Measurements from ENCODE around the gene NT5C3A.
"Not testable (repeated sequence)": the region's sequence is repeated elsewhere in the genome, so short reads cannot be mapped to it uniquely, and the experiment has no call there.

The NT5C3A gene

DNA sequence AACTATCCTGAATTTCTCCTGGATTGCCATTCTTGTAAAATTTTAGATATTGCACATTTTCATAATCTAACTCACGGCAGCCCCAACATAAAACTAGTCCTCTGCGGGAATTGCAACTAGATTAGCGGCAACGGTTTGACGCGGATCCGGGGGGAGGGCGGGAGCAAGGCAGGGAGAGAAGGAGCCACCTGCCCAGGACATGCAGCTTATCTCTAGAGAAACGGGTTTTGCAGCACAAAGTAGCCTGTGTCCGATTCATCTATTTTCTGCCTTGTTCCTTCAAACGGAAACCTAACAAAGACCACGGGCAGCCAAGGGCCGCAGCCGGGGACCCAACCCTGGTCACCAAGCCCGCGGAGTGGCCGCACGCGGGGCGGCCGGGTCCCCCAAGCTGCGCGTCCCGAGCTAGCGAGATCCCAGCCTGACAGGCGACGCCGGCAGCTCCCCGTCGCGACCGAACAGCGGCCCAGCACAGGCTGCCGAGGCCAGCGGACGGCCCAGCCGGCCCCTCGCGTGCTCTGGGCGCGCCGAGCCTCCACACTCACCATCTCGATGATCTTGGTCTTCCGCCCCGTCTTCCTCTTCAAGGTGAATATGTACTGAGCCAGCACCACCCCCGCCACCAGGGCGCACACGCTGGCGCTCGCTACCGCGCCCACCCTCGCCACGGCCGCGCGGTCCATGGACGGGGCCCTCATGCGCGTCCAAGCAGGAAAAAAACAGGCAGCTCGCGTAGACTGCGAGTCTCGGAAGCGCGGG is at the start of gene NT5C3A:
Gene NT5C3A, minus strand, starts transcription at position 754 of the 759 bp plus-strand sequence. Its CDS starts 71 bp downstream, at position 683.
- DNase-seq: no peak

DNA sequence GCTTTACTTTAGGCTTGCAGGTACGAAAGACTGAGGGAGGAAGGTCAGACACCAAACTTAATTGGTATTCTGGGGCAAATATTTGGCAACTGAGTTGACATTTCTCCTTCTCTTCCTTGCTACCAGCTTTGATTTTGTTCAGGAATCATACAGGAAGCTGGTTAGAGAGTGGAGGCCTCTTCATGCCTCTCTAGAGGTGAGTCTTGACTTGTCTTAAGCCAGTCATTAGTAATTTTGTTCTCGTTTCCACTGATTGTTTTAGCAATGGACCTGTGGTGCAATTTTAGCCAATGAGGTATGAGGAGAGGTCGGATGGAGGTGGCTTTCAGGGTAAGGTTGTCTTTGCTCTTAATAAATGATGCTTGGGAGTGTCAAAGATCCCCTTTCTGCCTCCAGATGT is 49.0 kb upstream of the NT5C3A start:
- no peak for DNase-seq

DNA sequence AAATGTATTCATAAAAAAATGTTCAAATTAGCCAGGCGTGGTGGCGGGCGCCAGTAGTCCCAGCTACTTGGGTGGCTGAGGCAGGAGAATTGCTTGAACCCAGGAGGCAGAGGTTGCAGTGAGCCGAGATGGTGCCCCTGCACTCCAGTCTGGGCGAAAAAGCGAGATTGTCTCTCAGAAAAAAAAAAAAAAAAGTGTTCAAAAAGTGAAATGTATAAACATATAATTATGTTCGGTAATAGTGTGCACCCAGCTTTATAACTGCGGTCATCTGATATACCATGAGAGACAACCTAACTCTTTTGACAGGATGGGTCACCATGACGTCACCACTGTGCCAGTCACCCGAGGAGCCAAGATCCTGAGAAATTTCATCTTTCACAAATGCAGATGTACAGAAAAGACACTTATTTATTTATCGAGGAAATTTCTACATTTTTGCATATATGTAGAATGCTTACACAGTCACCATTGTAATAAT is 47.2 kb upstream of the NT5C3A start:
- no peak for DNase-seq

DNA sequence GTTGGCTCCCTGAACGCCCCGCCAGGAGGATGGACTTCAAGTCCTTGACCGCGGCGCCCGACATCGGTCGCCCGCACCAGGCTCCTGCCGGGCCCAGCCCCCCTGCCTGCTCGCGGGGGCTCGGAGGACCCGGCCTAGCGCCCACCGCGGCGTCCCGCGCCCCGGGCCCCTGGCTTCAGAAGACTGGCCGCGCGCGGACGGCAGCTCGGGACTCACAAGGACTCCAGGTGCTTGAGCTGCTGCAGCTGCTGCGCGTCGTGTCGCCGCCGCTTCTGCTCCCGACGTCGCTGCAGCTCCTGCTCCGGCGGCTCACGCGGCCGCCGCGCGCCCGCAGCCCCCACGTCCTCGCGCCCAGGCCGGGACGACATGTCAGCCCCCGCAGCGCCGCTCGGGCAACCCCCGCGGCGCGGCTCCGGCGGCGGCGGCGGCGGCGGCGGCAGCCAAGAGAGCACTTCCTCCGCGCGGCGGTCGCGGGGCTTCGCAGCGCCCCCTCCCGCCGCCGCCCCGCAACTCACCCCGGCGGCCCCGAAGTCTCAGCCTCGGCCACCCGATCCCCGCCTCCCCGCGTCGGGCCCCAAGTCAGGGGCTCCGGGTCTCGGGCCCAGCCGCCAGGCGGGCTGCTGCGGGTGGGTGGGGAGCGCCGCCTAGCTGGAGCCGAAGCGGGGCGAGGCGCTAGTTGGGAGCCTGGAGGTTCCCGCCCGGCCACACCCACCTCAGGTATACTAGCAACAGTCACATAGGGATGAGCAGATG is 46.6 kb upstream of the NT5C3A start, which contains the start of gene RP9:
Gene RP9, minus strand, starts transcription at position 400 of the 753 bp plus-strand sequence. Its CDS starts 32 bp downstream, at position 368.
- DNase-seq: no peak

DNA sequence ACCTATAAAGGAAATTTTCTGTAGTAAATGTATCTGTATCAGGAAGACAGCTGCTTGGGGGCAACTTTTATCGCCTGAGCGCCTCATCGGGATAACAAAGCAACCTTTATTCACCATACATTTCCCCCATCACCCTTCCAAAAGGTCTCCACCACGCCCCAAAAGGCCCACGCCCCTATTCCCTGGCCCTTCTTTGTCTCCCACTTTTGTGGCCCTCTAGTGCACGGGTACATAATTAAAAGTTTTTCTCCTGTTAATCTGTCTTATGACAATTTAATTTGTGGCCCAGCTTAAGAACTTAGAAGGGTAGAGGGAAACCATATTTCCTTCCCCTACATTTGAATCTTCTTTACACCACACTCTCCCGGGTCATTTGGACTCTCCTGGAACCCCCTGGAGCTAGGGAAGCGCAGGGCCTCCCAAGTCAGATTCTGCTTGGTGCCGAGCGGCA is 46.0 kb upstream of the NT5C3A start:
- DNase-seq: no peak

DNA sequence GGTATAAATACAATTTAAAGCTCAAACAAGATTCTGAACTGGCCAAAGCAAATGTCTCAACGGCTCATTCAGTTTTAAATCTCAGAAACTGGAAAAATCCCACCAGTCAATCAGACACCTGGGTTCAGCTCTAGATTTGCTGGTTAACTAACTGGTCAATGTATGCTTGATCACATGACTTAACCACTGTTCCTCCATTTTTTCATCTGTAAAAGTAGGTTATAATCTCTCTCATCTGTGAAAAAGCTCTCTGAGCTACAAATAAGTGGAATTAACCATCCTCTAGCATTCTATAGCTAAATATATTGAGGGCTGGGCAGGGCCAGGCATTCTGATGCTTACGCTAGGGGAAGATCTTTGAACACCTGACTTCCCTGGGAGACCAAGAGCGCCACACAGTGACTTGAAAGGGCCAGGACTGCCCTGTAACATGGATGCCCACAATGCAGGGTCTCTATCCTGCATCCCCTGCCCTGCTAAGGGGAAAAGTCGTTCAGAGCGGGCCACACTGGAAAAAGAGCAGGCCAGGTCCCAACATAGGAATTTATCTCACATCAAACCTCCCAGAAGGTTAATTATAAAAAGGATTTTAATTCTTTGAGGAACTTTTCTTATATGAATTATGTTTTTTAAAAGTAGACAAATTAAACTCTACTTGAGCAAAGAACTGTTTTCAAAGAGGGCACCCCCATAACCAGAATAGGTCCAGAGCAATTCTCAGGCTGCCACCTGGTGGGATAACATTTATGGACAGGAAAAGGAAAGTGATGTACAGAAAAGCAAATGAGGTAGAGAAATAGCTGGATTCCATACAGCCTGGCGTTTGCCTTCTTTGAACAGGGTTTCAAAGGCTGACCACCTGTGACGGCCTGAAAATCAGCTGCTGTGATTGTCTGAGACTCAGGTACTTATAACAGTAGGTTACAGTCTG is 44.8 kb upstream of the NT5C3A start:
- no peak for DNase-seq

DNA sequence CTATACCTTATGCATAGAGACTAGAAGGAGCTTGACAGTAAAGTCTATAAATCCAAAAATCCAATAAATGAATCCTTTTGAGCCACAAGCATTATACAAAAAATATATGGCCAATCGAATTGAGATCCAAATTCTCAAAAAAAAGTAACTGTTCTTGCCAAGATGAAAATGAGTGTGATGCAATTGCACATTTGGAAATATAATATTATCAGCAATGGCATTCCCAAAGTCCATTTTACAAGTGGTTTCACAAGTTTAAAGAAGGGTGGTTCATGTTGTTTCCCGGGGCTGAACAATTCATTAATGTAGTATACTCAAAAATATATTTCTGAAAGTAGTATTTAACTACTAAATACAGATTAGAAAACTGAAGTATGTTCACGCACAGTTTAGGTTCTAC is 39.3 kb upstream of the NT5C3A start:
- no peak for DNase-seq

DNA sequence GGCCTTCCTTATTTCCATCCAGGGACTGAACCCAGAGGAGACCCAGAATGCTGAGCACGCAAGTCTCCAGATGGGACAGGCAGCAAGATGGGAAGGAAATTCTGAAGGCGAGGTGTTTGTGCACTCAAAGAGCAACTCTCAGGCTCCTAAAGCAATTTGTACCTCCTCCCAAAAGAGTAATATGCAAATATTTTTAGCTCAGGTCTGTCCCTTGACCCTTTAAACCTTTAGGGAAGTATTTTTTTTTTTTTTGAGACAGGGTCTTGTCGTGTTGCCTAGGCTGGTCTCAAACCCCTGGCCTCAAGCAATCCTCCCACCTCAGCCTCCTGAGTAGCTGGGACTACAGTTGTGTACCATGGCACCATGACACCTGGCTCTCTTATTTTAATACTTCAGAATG is 38.2 kb upstream of the NT5C3A start:
- DNase-seq: no peak

DNA sequence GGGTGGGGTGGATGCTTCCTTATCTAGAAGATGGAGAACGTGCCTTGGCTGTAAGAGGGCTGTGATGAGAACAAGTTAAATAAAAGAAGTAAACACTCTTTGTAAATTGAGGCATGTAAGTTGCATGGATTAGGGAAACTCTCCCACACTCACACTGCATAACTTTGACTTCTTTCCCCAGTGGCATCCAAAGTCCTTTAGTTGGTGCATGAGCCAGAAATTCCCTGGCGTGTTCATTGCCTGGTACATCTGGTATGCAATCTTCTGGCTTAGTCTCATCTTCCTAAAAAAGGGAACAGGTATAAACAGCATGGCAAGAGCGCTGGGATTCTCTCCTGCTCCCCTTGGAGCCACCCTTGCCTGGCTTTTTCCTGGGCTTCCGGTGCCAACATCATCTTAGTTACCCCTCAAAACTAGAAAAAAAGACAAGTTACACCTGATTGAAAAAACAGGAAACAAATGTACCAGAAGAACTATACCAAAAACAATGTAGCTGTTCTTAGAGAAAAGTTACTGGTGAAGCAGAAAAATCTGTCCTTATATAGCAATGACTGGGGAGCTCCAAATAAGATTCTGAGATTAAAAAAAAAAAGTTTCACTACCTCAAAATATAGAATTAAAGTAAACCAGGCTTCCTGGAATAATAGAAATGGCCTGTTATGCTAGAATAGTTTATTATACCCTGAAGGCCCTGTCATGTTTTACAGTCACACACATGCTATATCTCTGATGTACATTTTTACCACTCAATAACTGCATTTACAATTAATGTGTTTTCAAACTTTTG is 36.8 kb upstream of the NT5C3A start:
- no peak for DNase-seq

DNA sequence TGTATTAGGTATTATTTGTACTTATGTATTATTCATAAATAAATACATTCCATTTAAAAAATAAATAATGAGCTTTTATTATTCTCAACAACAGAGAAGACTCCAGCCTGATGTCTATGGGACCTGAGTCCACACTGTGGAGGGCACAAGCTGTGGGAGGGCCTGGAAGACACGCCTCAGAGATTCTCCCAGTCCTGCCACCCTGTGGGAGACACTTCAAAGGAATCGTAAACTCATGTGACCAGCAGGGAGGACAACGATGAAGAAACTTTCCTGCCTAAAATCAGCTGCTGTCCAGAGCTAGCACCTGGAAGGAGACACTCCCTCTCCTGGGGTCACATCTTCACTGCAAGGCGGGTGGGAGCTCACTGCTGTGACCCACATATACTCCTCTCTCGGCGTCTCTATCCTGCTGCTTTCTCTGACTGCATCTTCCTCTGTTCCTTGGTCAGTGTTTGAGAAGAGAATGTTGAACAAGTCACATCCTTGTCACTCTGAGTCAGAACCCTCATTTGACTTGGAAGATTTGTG is 32.2 kb upstream of the NT5C3A start:
- not testable (repeated sequence) for DNase-seq

DNA sequence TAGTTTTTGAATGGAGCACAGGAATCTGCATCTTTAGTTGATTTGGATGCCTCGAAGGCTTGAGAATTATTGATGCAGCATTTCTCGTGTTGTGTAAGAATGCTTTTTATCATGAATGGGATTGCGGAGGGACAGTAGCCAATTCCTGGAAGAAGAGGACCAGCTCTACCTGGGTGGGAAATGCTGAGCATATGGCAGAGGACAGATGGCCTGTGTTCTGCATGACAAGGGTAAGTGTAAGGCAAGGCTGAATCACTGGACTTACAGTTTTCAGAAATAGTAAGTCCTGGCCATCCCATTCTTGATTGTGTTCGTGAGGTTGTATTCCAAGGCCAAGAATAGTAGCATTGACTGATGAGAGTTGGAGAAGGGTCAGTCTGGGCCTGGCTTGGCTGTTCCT is 30.7 kb upstream of the NT5C3A start:
- no peak for DNase-seq

DNA sequence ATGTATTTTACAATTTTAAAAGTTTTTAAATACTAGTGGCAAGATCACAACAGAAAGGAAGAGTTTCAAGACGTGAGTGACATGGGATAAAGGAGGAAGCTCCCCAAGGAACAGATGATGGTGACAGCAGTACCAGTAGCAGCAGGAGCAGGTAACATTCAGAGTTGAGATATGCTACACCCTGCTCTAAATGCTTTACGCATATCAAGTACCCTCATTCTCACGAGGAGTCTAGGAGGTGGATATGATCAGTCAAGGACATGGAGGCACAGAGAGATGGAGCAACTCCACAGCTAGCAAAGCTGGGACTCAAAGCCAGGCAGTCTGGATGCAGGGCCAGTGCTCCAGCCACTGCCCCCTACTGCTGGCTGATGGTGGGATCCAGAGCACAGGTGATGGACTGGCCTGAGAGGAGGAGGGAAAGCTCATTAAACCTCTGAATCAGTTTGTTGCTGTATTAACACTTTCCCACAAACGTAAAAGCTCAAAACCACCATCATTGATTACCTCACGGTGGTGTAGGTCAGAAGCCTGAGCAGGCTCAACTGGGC is 29.1 kb upstream of the NT5C3A start:
- DNase-seq: no peak

DNA sequence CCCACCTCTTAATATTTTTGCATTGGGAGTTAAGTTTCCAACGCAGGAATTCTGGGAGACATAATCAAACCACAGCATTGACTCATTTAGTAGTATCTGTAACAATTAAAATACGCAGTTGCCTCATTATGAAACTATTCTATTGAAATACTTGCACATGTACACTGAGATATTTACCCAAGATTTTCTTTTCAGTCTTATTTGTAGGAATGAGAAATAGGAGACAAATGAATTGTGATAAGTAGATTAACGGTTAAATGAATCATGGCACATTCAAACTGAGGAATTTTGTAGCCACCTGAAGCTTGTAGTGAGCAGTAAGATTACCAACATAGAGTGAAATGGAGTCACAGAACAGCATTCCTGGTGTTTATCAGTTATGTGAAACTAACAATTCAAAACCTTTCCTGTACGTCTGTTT is 28.5 kb upstream of the NT5C3A start:
- DNase-seq: no peak

DNA sequence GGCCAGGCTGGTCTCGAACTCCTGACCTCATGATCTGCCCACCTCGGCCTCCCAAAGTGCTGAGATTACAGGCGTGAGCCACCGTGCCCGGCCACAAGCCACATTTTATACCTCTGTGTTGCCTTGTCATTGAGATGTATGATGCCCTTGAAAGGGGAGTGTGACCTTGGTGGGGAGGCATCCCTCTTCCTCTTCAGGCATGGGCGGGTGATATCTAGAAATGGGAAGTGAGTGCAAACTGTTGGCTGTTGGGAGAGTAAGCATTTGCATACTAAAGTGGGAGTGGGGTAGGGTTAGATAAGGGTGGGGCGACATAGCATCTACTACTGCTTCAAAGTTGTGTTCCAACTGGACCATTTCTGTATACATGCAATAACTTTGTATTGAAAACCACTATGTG is 26.6 kb upstream of the NT5C3A start:
- no peak for DNase-seq

DNA sequence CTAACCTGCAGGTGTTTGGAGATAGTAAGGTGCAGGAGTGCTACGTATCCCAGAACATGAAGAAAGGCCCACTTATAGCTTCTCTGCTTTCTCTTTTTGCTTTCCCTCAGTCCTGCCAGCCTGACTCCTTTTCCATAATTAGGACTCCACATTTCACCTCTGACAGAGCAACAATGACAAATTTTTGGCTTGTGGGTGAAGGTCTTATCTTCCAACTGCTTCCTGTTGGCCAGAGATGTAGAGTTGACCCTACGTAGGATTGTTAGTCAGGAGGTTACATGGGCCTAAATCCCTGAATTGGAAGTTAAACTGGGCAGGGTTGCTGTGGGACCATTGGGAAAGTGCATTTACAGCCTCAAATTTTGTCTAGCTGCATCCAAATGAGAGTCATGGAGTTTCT is 25.3 kb upstream of the NT5C3A start:
- no peak for DNase-seq

DNA sequence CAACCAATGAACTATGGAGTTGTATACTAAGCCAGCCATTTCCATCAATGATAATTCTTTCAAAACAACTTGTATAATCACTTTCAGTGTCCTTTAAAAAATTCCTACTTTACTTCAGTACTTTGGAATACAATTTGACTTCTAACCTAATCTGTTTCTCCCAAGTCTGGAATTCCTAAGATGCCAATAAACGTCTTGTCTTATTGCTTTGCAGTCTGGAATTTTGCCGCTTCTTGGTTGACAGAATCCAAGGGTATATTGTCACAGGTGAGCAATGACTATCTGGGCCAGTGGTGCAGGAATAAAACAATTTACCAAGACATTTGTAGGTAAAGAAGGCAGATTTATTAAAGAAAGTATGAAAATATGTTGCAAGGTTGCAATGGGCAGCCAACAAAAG is 24.8 kb upstream of the NT5C3A start:
- DNase-seq: no peak

DNA sequence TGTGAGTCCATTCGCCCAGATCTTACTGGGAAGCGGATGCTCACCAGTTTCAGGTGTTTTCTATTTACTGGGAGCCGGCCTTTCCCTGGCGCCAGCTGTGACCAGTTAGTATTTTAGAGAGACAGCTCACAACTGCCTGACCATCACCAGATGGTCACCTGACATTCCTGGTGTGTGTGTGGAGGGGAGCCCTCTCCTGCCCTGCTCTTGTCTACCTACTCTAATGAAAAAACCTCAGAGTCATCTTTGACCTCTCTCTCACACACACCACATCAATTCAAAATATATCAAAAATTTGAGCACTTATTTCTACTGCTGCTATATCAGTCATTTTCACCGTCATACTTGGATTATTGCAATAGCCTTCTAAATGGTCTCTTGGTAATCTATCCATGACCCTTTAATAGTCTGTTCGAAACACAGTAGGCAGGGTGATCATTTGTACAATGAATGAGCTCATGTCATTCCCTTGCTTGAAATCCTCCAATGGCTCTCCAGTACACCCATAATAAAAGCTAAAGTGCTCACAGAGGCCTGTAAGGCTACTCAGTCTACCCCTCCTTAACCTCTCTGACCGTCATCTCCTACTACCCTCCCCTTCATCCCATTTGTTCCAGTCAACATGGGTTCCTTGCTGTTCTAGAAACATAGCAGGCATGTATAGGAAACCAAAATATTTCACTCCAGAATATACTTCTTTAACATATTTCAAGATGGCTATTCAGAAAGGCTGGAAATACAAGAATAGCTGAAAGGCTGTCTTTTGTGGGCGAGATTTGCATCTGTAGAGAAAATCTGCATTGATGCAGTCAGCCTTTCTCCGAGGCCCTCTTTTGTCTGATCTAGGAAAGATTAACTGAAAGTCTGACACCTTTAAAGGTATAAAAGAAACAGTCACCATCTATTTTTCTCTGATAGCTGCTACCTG is 17.5 kb upstream of the NT5C3A start:
- no peak for DNase-seq

DNA sequence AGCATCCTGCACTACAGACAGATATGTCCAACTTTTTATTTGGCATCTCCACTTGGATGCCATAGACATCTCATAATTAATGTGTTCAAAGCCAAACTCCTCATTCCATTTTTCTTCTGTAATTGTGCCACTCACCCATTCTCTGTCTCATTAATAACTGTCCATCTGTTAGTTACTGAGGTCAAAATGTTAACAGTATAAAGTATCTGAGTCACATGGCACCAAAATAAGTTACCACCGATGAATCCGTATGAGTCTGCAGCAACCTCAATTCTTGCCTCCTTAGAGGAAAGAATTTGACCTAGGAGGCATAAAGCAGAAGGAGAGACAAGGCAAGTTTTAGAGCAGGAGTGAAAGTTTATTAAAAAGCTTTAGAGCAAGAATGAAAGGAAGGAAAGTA is 16.5 kb upstream of the NT5C3A start:
- DNase-seq: no peak

DNA sequence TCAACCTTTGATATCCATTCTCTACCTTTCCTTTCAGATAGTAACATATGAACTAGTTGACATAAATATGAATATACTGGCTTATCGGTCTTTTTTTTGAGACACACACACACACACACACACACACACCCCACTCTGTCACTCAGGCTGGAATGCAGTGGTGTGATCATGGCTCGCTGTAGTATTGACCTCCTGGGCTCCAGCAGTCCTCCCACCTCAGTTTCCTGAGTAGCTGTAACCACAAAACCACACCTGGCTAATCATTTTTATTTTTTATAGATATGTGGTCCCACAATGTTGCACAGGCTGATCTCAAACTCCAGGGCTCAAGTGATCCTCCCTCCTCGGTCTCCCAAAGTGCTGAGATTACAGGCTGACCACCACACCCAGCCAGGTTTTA is 14.2 kb upstream of the NT5C3A start:
- no peak for DNase-seq

DNA sequence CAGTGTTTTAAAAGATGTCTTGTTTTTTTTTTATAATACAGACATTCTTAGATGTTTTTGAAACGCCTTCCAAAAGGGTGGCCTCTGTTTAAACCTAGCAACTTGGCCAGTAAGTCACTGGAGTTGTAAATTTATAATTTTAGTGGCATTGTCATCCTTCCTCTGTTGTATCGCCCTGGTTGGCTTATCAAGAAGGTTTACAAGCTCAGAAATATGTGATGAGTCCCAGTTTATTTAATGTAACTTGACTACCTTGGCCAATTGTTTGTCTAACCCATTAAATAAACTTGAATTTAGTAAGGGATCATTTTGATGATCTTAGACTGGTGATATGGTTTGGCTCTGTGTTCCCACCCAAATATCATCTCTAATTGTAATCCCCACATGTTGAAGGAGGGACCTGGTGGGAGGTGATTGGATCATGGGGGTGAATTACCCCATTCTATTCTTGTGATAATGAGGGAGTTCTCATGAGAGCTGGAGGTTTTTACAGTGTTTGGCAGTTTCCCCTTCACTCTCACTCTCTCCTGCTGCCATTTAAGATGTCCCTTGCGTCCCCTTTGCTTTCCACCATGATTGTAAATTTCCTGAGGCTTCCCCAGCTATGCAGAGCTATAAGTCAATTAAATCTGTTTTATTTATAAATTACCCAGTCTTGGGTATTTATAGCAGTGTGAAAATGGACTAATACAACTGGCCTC is 13.4 kb upstream of the NT5C3A start:
- DNase-seq: no peak
